PFSK-1 (cell line): ENCODE results near the gene ATP13A3.

Source experiments
- POLR2AphosphoS5 ChIP-seq: IDR thresholded peaks from 2 replicates; pipeline ENCODE4 v1.6.1; 2012; ENCODE audit warnings: low read depth, mild to moderate bottlenecking, control low read depth, low read length, moderate library complexity
- REST ChIP-seq, 2 experiments: IDR thresholded peaks; 2 replicates each; pipeline versions ENCODE4 v1.6.1 to v1.8.0; 2011 to 2012; ENCODE audit warnings: low read depth in 2 of 2, low read length in 2 of 2, control low read depth in 1 of 2, inconsistent platforms in 1 of 2, mild to moderate bottlenecking in 1 of 2, moderate library complexity in 1 of 2; ENCODE audit not compliant: insufficient read depth in 1 of 2
- SIN3A ChIP-seq: IDR thresholded peaks from 2 replicates; pipeline ENCODE4 v1.6.1; 2012; ENCODE audit warnings: mild to moderate bottlenecking, low read length, moderate library complexity, borderline replicate concordance; ENCODE audit not compliant: insufficient read depth
- TAF1 ChIP-seq: IDR thresholded peaks from 2 replicates; pipeline ENCODE4 v1.6.1; 2012; ENCODE audit warnings: low read length, control low read depth, borderline replicate concordance; ENCODE audit not compliant: insufficient read depth

DNA sequence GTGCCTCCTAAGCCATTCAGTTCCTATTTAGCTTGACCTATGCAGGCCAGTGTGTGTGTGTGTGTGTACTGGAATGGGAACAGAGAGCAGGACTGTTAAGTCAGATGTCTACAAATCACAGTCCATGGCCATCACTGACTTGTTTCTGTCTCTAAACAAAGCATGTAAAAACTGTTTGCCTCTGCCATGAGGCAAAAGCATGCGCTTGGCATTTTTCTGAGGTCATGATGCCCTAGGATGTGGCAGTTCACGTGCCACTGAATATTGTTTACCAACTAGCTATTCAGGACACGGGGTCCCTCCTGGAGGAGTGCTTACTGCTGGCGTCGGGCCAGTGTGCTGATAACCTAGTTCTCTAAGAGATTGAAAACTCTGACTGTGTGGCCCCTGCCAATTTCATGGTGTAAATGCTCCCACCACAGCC, 8.2 kb upstream of the ATP13A3 start:
- TF ChIP-seq POLR2AphosphoS5 (no peak), SIN3A (no peak), TAF1 (no peak), REST (IDR thresholded peaks at IDR 0.05; ENCODE audit: insufficient read depth in 1 of 2, low read depth in 2 of 2, low read length in 2 of 2) (no peak)
